A204.1 (cell line): ENCODE measurements around the gene TNFSF15.

Experiments used
- FAIRE-seq: peaks from 2 replicates; lab custom pipeline; 2012; peaks lifted over from hg19 to GRCh38; lab: Jason Lieb, UNC

Gene TNFSF15

GRCh38 chr9:114805670-114806525 is at the start of gene TNFSF15:
TNFSF15 (minus strand) TSS chr9:114806039; CDS start chr9:114806012, 27 bp downstream.
- no peak for FAIRE-seq

GRCh38 chr9:114855488-114855887 is 49.6 kb upstream of the TNFSF15 start:
- no peak for FAIRE-seq

- no peak for FAIRE-seq
These were observed 49.0 kb upstream of the TNFSF15 start for GRCh38 chr9:114854736-114855355.

- no peak for FAIRE-seq
These were observed 47.4 kb upstream of the TNFSF15 start for GRCh38 chr9:114853071-114853855.

GRCh38 chr9:114852050-114852594 is 46.3 kb upstream of the TNFSF15 start:
- no peak for FAIRE-seq

GRCh38 chr9:114851306-114851705 is 45.5 kb upstream of the TNFSF15 start:
- FAIRE-seq, result no peak

GRCh38 chr9:114850871-114851270 is 45.0 kb upstream of the TNFSF15 start:
- FAIRE-seq, result no peak

- peak; percentile 3 for FAIRE-seq
These were observed 43.6 kb upstream of the TNFSF15 start for GRCh38 chr9:114849450-114849849.

- no peak for FAIRE-seq
These were observed 41.9 kb upstream of the TNFSF15 start for GRCh38 chr9:114847492-114848417.

GRCh38 chr9:114845373-114845772 is 39.5 kb upstream of the TNFSF15 start:
- FAIRE-seq, result no peak

GRCh38 chr9:114844766-114845165 is 38.9 kb upstream of the TNFSF15 start:
- no peak for FAIRE-seq

GRCh38 chr9:114837923-114838322 is 32.1 kb upstream of the TNFSF15 start:
- FAIRE-seq, result no peak

GRCh38 chr9:114836769-114837168 is 30.9 kb upstream of the TNFSF15 start:
- FAIRE-seq, result no peak

- no peak for FAIRE-seq
These were observed 28.5 kb upstream of the TNFSF15 start for GRCh38 chr9:114834386-114834785.

- FAIRE-seq, result no peak
These were observed 24.7 kb upstream of the TNFSF15 start for GRCh38 chr9:114830546-114830945.

- no peak for FAIRE-seq
These were observed 24.0 kb upstream of the TNFSF15 start for GRCh38 chr9:114829574-114830440.

GRCh38 chr9:114828303-114828650 is 22.4 kb upstream of the TNFSF15 start:
- FAIRE-seq, result no peak

GRCh38 chr9:114827641-114828302 is 21.9 kb upstream of the TNFSF15 start:
- FAIRE-seq, result no peak

- FAIRE-seq, result no peak
These were observed 20.6 kb upstream of the TNFSF15 start for GRCh38 chr9:114826431-114826830.
